ENCODE measurements around the gene PAQR5.

The PAQR5 gene

DNA sequence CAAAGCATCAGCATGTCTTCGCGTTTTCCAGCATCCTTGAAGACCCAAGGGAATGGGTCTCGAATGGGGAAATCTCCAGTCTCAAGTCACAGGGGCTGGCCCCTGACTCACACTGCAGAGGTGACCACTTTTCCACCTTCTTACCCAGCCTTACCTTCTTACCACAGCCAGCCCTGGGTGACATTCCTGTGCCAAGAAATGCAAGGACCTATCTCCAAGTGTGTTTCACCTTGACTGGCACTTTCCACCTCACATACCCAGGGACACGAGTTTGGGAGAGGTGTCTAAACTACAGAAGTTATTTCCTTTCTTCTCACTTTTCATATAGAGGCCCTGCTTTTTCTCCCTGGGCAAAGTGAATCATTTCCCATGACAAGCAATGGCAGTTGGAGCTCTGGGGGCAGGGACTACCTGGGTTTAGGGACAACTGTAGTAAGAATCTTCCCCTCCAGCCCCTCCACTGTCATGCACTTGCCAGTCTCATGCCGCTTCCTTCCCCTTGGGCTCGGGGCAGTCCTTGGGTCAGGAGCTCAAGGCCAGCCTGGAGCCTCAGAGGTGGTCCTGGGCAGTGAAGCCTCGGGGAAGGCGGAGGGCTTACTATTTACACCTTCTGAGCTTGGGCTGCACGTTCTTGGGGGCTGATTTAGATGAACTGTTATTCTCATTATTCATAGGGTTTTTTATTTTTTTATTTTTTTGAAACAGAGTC, 16.8 kb downstream of the PAQR5 start:
- TF ChIP-seq, protein P1, sequence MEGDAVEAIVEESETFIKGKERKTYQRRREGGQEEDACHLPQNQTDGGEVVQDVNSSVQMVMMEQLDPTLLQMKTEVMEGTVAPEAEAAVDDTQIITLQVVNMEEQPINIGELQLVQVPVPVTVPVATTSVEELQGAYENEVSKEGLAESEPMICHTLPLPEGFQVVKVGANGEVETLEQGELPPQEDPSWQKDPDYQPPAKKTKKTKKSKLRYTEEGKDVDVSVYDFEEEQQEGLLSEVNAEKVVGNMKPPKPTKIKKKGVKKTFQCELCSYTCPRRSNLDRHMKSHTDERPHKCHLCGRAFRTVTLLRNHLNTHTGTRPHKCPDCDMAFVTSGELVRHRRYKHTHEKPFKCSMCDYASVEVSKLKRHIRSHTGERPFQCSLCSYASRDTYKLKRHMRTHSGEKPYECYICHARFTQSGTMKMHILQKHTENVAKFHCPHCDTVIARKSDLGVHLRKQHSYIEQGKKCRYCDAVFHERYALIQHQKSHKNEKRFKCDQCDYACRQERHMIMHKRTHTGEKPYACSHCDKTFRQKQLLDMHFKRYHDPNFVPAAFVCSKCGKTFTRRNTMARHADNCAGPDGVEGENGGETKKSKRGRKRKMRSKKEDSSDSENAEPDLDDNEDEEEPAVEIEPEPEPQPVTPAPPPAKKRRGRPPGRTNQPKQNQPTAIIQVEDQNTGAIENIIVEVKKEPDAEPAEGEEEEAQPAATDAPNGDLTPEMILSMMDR (IDR thresholded peaks at IDR 0.05; ENCODE audit: low read depth, low read length) = no peak
- TF ChIP-seq, protein P2, sequence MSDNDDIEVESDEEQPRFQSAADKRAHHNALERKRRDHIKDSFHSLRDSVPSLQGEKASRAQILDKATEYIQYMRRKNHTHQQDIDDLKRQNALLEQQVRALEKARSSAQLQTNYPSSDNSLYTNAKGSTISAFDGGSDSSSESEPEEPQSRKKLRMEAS (IDR thresholded peaks at IDR 0.05; ENCODE audit: low read depth, low read length) = no peak
- TF ChIP-seq POLR2A (IDR thresholded peaks at IDR 0.05; ENCODE audit: extremely low read depth, insufficient read length) = no peak
- TF ChIP-seq MYC (IDR thresholded peaks at IDR 0.05; ENCODE audit: low read depth, low read length) = no peak
- DNase-seq (ENCODE audit: low read depth) = no peak
- H3K4me3 ChIP-seq (ENCODE audit: low read depth, low read length) = no peak overlapping the region

DNA sequence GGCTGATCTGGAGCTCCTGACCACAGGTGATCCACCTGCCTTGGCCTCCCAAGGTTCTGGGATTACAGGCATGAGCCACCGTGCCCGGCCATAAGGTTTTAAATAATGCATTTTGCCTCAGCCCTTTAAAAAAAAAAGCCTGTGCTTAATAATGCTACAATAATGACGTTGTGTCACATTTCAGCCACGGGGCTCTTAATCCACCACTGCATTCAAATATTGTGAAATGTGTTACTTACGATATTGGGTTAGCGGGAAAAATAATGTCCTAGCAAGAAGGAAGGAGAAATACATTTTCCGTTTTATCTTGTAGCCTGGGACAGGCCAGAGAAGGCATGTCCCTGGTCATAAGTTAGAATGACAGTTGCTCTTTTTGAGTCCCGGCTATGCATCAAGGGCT, 17.6 kb downstream of the PAQR5 start:
- TF ChIP-seq, protein P1 (IDR thresholded peaks at IDR 0.05; ENCODE audit: low read depth, low read length) = no peak
- TF ChIP-seq, protein P2 (IDR thresholded peaks at IDR 0.05; ENCODE audit: low read depth, low read length) = no peak
- no peak for TF ChIP-seq POLR2A (IDR thresholded peaks at IDR 0.05; ENCODE audit: extremely low read depth, insufficient read length)
- no peak for TF ChIP-seq MYC (IDR thresholded peaks at IDR 0.05; ENCODE audit: low read depth, low read length)
- DNase-seq (ENCODE audit: low read depth) = no peak
- H3K4me3 ChIP-seq (ENCODE audit: low read depth, low read length) = no peak overlapping the region

DNA sequence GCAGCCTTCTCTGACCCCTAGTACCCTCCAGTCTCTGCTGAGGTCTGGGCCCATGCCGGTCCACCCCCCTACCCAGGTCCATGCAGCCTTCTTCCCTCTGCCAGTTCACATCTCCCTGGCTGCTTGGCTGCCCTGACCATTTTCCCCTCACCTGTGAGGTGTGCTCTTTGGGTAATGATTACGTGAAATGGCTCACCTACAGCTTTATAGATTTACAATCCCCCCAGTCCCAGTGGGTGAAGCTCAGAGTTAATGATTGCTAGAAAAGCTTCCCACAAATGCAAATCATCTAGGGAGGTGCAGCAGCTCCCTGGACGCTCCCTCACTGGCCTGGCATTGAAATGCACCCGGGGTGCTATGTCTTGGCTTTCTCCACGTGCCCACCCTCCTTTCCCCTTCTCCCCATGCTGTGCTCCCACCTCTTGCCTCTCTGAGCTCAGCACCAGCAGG, 18.7 kb downstream of the PAQR5 start:
- DNase-seq (ENCODE audit: low read depth) = no peak
- H3K4me3 ChIP-seq (ENCODE audit: low read depth, low read length) = no peak overlapping the region
- no peak for TF ChIP-seq POLR2A (IDR thresholded peaks at IDR 0.05; ENCODE audit: extremely low read depth, insufficient read length)
- no peak for TF ChIP-seq MYC (IDR thresholded peaks at IDR 0.05; ENCODE audit: low read depth, low read length)
- TF ChIP-seq, protein P1 (IDR thresholded peaks at IDR 0.05; ENCODE audit: low read depth, low read length) = no peak
- TF ChIP-seq, protein P2 (IDR thresholded peaks at IDR 0.05; ENCODE audit: low read depth, low read length) = no peak

DNA sequence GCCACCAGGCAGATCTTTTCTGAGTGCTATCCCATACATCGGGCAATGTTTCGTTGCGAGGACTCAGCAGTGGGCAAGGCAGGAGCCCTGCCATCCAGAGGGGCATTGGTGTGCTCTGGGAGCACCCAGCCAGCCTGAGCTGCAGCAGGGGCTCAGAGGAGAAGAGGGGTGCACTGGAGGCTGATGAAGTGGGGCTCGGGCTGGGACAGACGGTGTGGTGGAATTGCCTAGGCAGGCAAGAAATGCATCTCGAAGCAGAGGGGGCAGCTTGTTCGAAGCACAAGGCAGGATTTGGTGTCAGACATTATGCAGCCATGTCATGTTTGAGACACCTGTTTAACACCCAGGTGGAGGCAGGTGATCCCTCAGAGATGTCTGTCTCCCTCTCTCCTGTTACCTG, 19.3 kb downstream of the PAQR5 start:
- TF ChIP-seq, protein P2 (IDR thresholded peaks at IDR 0.05; ENCODE audit: low read depth, low read length) = no peak
- no peak for TF ChIP-seq POLR2A (IDR thresholded peaks at IDR 0.05; ENCODE audit: extremely low read depth, insufficient read length)
- no peak for TF ChIP-seq MYC (IDR thresholded peaks at IDR 0.05; ENCODE audit: low read depth, low read length)
- TF ChIP-seq, protein P1 (IDR thresholded peaks at IDR 0.05; ENCODE audit: low read depth, low read length) = no peak
- no peak overlapping the region for H3K4me3 ChIP-seq (ENCODE audit: low read depth, low read length)
- no peak for DNase-seq (ENCODE audit: low read depth)

DNA sequence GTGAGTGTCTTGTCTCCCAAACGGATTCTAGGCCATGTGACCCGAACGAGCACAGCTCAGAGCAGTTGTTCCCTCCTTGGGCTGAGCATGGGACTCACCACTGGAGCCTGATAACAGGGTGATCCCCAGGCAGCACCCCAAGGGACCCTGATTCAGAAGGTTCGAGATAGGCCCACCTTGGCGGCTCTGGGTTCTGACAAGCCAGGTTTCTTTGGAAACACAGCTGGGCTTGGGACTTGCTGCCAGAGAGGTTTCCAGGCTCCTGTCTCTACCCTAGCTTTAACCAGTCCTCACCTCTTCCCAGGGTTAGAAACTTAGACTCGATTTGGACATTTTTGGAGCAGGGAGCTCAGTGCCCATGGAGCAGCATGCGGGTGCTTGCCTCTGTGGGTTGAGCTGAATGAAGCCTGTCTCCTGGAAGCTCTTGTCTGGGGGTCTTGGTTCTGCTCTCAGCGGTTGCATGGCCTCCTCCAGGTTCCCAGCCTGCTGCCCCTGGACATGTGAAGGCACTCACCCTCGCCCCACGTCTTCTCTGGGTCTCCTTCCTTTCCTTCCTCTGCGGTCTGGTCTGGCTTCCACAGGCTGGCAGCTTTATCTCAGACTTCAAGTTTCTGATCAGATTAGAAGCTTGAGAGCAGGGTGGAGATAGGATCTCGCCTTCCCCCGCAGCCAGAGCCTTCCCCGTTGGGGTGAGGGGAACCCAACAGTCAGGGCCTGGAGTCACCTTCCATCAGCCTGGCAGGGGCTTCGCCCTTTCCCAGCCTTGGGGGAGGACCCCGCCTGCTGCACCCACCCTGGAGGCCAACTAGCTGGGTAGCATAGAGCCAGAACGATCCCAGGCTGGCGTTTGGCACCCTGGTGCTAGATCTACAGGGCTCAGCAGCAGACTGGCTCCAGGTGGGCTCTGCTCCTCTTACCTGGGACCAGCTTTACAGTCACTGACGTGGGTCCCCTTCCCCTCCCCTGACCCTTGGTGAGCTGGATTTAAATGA, 21.0 kb downstream of the PAQR5 start:
- no peak for TF ChIP-seq MYC (IDR thresholded peaks at IDR 0.05; ENCODE audit: low read depth, low read length)
- TF ChIP-seq, protein P2 (IDR thresholded peaks at IDR 0.05; ENCODE audit: low read depth, low read length) = no peak
- DNase-seq (ENCODE audit: low read depth) = no peak
- no peak overlapping the region for H3K4me3 ChIP-seq (ENCODE audit: low read depth, low read length)

Data from NB4 (cell line).